Heart left ventricle (tissue), 16 donors: Measurements from ENCODE around the gene FEM1C. TPM values are rescaled to one million over a fixed set of nuclear protein-coding genes. Genes with fewer than 3 reads are reported as not detected.

Experiments used
- ATAC-seq, 4 donors: fragments of 200-7000 bp; cut with Tn5 transposase; one replicate each; pipeline ENCODE4 v1.9.1; 2020 to 2022; ENCODE audit warnings: moderate library complexity in 4 of 4, mild to moderate bottlenecking in 3 of 4, moderate number of reproducible peaks in 1 of 4
- DNase-seq, 5 donors: peaks; one replicate each; pipeline ENCODE4 v3.0.0-alpha.2; 2020
- H3K27ac ChIP-seq, 12 donors: fragments of 200-600 bp; sonication (generic) in 4 of 12; one replicate each; pipeline versions ENCODE4 v1.5.0 to v1.8.0; 2016 to 2022; ENCODE audit warnings: mild to moderate bottlenecking in 2 of 12
- H3K27me3 ChIP-seq, 9 donors: fragments of 200-600 bp; sonication (generic) in 2 of 9; one replicate each; pipeline versions ENCODE4 v1.5.1 to v1.8.0; 2016 to 2022; ENCODE audit warnings: mild to moderate bottlenecking in 3 of 9
- H3K36me3 ChIP-seq, 9 donors: fragments of 200-600 bp; sonication (generic) in 2 of 9; one replicate each; pipeline versions ENCODE4 v1.5.0 to v1.8.0; 2018 to 2022; ENCODE audit warnings: mild to moderate bottlenecking in 2 of 9
- H3K4me1 ChIP-seq, 12 donors: fragments of 200-600 bp; sonication (generic) in 4 of 12; one replicate each; pipeline versions ENCODE4 v1.5.0 to v1.8.0; 2016 to 2022; ENCODE audit warnings: mild to moderate bottlenecking in 3 of 12
- H3K4me3 ChIP-seq, 12 donors: fragments of 200-600 bp; sonication (generic) in 4 of 12; one replicate each; pipeline versions ENCODE4 v1.5.0 to v1.8.0; 2017 to 2022; ENCODE audit warnings: mild to moderate bottlenecking in 9 of 12, moderate library complexity in 4 of 12
- H3K9me3 ChIP-seq, 12 donors: fragments of 200-600 bp; sonication (generic) in 4 of 12; one replicate each; pipeline versions ENCODE4 v1.5.0 to v1.8.0; 2016 to 2022; ENCODE audit warnings: mild to moderate bottlenecking in 1 of 12
- CTCF ChIP-seq, 12 donors: fragments of 200-600 bp; sonication (generic) in 4 of 12; IDR thresholded peaks; one replicate each; pipeline versions ENCODE4 v1.5.0 to v1.8.0; 2018 to 2022; ENCODE audit warnings: antibody characterized with exemption in 12 of 12, mild to moderate bottlenecking in 5 of 12
- POLR2A ChIP-seq, 2 donors: fragments of 450-650 bp; IDR thresholded peaks; one replicate each; pipeline ENCODE4 v1.6.1; 2017; ENCODE audit warnings: antibody characterized with exemption in 2 of 2, mild to moderate bottlenecking in 2 of 2, moderate library complexity in 2 of 2
- WGBS, 4 donors: extraction: QIAGEN DNeasy Blood & Tissue Kit in 2 of 4; methylation state at CpG; one replicate each; pipeline versions ENCODE4 v1.1.5 to v1.1.7; 2013 to 2018; 5-methylcytosine and 5-hydroxymethylcytosine counted together
- intact Hi-C, 10 donors: fragments of 100-400 bp; cut with DNase I; formaldehyde crosslinking; loops; one replicate each; pipeline versions ENCODE4 v1.11.1 to v1.14.2; 2022
- polyA plus RNA-seq, 2 donors: library from polyadenylated mRNA; stranded (reverse); fragments of 200-250 nt; gene quantifications; one replicate each; pipeline ENCODE4 v1.2.3, GENCODE V29; 2013
- total RNA-seq, 9 donors: library from RNA; depleted of rRNA in 2 of 9; stranded (reverse); fragments of >200 nt in 2 of 9; fragmentation: NEBNext Ultra II Directional in 3 of 9; extraction: Animal tissue kit (Norgen Biotek cat#: 25700) in 3 of 9; gene quantifications; one replicate each; pipeline versions ENCODE4 v1.1.0 to v1.2.4, GENCODE V29; 2016 to 2023
- donor health status: ischemic (EF 13 %, LVEDD 7.1; RV severe dilation, severe dysfunction).
- donor health status: healthy with polysubstance abuse.
- donor health status: DM: no; HTN: yes; CAD: no.
- donor health status: DM: no; HTN: no; CAD: no.
- donor health status: ischemic (EF 25% LVEDD 6.9; RV normal size, moderate dysfunction).
- donor health status: ischemic (EF 25% LVEDD 5.7; RV mildly dilated, moderate dysfunction).
- donor health status: healthy.
- donor health status: DM: yes; HTN: yes; CAD: no.
- donor health status: ischemic (EF 35%, LVEDD 5.7; RV mildly dilated, moderate dysfunction).
- donor health status: nonischemic (EF 11% LVEDD 7.7; RV severe dilation, severe dysfunction).
- donor health status: DM: yes; HTN: yes; CAD: no.
- donor health status: PGD.
- donor health status: ischemic (EF 29% LVEDD 5.4; RV normal size, mild dysfunction).
- donor health status: nonischemic (EF 23%, LVEDD 6.1; RV moderate dilation, normal function).

Gene FEM1C
- total and polyA plus RNA-seq, 11 donors, result 14.9 to 92.7 (median 43.4) TPM

GRCh38 chr5:115472271-115473025, 72.1 kb downstream of the FEM1C start:
- Histone ChIP-seq H3K4me3 (no peak overlapping the region), H3K9me3 (no peaks in the 10 kb centered on the region), H3K36me3 (no peaks in the 10 kb centered on the region), H3K27me3 (no peaks in the 10 kb centered on the region), H3K4me1 (peaks cover 0 to 23% (median 17%) of the 10 kb centered on the region in 12 donors), H3K27ac (peak overlapping the region in 10 of 12 donors; percentile 0 to 64 (median 14))
- intact Hi-C loops, result no loop called here
- peak; percentile 72 to 88 (median 82) for ATAC-seq
- no peak for TF ChIP-seq POLR2A (IDR thresholded peaks at IDR 0.05)
- TF ChIP-seq CTCF (IDR thresholded peaks at IDR 0.05), result no peak
- WGBS, 4 donors, result 28 to 39% (median 35%) methylated on average over 6 of the region's 6 CpGs
- peak; percentile 45 to 75 (median 71) for DNase-seq

GRCh38 chr5:115471345-115472063, 73.1 kb downstream of the FEM1C start:
- WGBS, 4 donors, result 56 to 72% (median 62%) methylated on average over 6 of the region's 6 CpGs
- peaks cover 0 to 23% (median 17%) of the 10 kb centered on the region in 12 donors for H3K4me1 ChIP-seq
- ATAC-seq, result peak; percentile 77 to 96 (median 88)
- no peaks in the 10 kb centered on the region for H3K36me3 ChIP-seq
- H3K27me3 ChIP-seq, result no peaks in the 10 kb centered on the region
- H3K27ac ChIP-seq, result peak overlapping the region in 8 of 12 donors; percentile 0 to 64 (median 16)
- H3K4me3 ChIP-seq, result no peak overlapping the region
- peak in 4 of 5 donors; percentile 23 to 79 (median 64) for DNase-seq
- TF ChIP-seq CTCF (IDR thresholded peaks at IDR 0.05), result no peak
- no peak for TF ChIP-seq POLR2A (IDR thresholded peaks at IDR 0.05)
- H3K9me3 ChIP-seq, result no peaks in the 10 kb centered on the region
- intact Hi-C loops, result no loop called here

GRCh38 chr5:115470921-115471320, 73.7 kb downstream of the FEM1C start:
- Histone ChIP-seq H3K27me3 (no peaks in the 10 kb centered on the region), H3K4me3 (no peak overlapping the region), H3K4me1 (peaks cover 0 to 23% (median 17%) of the 10 kb centered on the region in 12 donors), H3K9me3 (no peaks in the 10 kb centered on the region), H3K36me3 (no peaks in the 10 kb centered on the region), H3K27ac (no peak overlapping the region)
- TF ChIP-seq CTCF (IDR thresholded peaks at IDR 0.05) (no peak), POLR2A (IDR thresholded peaks at IDR 0.05) (no peak)
- 83 to 93% (median 89%) methylated on average over 1 of the region's 1 CpG for WGBS, 4 donors
- no peak for DNase-seq
- intact Hi-C loops, result no loop called here
- no peak for ATAC-seq

Other genes with a start within 250 kb of the FEM1C start
- gene CCDC112, start 248.1 kb downstream of the FEM1C start, total RNA-seq, result 1 to 10 TPM; 3.6 to 8.4 (median 5.6) TPM
- gene CCDC112, start 248.1 kb downstream of the FEM1C start, polyA plus RNA-seq, result 1 to 10 TPM; 4.3 to 6.8 TPM
- 1 to 10 TPM in 7 of 9 donors, under 1 TPM in 2; 0.75 to 4.1 (median 2.1) TPM for gene TICAM2, start 57.7 kb upstream of the FEM1C start, total RNA-seq
- 1 to 10 TPM; 1.4 to 1.5 TPM for gene TICAM2, start 57.7 kb upstream of the FEM1C start, polyA plus RNA-seq
- gene TMED7, start 81.3 kb upstream of the FEM1C start, total RNA-seq, result 10 to 100 TPM; 58.4 to 99.1 (median 82.3) TPM
- 10 to 100 TPM; 22.0 to 62.2 TPM for gene TMED7, start 81.3 kb upstream of the FEM1C start, polyA plus RNA-seq